Tibial artery (tissue), 4 donors: ENCODE results near the gene CEP41.

Source experiments
- DNase-seq, 2 donors: peaks; one replicate each; pipeline ENCODE4 v3.0.0-alpha.2; 2019
- H3K27ac ChIP-seq, 2 donors: fragments of 200-600 bp; sonication (generic) in 1 of 2; 1 replicate in 1 of 2; 2 replicates in 1 of 2; pipeline ENCODE4 v1.5.1; 2018 to 2019; ENCODE audit warnings: mild to moderate bottlenecking in 1 of 2
- H3K27me3 ChIP-seq, 2 donors: fragments of 200-600 bp; sonication (generic) in 1 of 2; one replicate each; pipeline versions ENCODE4 v1.5.1 to v1.6.0; 2016 to 2019
- H3K36me3 ChIP-seq, 3 donors: fragments of 200-600 bp; sonication (generic) in 2 of 3; one replicate each; pipeline ENCODE4 v1.5.1; 2016 to 2019; ENCODE audit warnings: mild to moderate bottlenecking in 2 of 3
- H3K4me1 ChIP-seq, 4 donors: fragments of 200-600 bp; sonication (generic) in 2 of 4; 1 replicate in 3 of 4; 2 replicates in 1 of 4; pipeline ENCODE4 v1.5.1; 2016 to 2019
- H3K4me3 ChIP-seq, 2 donors: fragments of 200-600 bp; sonication (generic) in 1 of 2; 1 replicate in 1 of 2; 2 replicates in 1 of 2; pipeline ENCODE4 v1.5.1; 2018 to 2019; ENCODE audit warnings: mild to moderate bottlenecking in 2 of 2
- H3K9me3 ChIP-seq, 3 donors: fragments of 200-600 bp; sonication (generic) in 1 of 3; one replicate each; pipeline ENCODE4 v1.5.1; 2016 to 2019
- intact Hi-C: fragments of 100-400 bp; cut with DNase I; formaldehyde crosslinking; loops from one replicate; pipeline ENCODE4 v1.15.0; 2023; ENCODE audit warnings: low total_unique reads
- TF ChIP-seq, protein P1 (sequence below), 2 experiments: fragments of 200-600 bp in 1 of 2; fragments of 450-650 bp in 1 of 2; IDR thresholded peaks; one replicate each; pipeline ENCODE4 v1.5.1; 2017 to 2019; ENCODE audit warnings: antibody characterized with exemption in 2 of 2, mild to moderate bottlenecking in 1 of 2, moderate library complexity in 1 of 2

CEP41 gene

DNA sequence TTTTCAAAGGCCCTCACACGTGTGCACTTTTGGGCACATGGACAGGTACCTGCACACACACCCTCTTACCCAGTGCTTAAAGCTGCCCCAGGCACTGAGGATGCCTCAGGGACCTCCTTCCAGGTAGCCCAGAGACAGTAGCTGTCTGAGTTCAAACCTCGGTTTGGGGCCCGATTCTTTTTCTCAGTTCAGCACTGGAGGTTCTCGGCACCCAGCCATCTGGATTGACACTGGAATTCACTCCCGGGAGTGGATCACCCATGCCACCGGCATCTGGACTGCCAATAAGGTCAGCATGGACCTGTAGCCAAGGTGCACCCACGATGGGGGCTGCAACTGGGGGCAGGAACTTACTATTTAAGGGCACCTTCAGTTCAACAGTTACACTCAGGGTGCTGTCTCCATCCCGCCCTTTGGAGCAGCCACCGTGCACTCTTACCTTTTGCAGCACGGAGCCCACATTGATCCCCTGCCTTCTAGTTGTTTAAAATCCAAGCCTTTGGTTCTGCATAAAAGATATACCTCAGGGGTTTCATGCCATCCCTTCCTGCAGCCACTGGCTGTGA is 78.5 kb downstream of the CEP41 start:
- TF ChIP-seq, protein P1, sequence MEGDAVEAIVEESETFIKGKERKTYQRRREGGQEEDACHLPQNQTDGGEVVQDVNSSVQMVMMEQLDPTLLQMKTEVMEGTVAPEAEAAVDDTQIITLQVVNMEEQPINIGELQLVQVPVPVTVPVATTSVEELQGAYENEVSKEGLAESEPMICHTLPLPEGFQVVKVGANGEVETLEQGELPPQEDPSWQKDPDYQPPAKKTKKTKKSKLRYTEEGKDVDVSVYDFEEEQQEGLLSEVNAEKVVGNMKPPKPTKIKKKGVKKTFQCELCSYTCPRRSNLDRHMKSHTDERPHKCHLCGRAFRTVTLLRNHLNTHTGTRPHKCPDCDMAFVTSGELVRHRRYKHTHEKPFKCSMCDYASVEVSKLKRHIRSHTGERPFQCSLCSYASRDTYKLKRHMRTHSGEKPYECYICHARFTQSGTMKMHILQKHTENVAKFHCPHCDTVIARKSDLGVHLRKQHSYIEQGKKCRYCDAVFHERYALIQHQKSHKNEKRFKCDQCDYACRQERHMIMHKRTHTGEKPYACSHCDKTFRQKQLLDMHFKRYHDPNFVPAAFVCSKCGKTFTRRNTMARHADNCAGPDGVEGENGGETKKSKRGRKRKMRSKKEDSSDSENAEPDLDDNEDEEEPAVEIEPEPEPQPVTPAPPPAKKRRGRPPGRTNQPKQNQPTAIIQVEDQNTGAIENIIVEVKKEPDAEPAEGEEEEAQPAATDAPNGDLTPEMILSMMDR (IDR thresholded peaks at IDR 0.05), result no peak
- Histone ChIP-seq H3K36me3 (no peaks in the 10 kb centered on the region), H3K4me1 (peaks cover 0 to 37% (median 18%) of the 10 kb centered on the region in 4 donors), H3K27me3 (no peaks in the 10 kb centered on the region), H3K4me3 (no peak overlapping the region), H3K27ac (no peak overlapping the region), H3K9me3 (peaks cover 0 to 7% (median 0%) of the 10 kb centered on the region in 3 donors)
- intact Hi-C loops, result no loop called here
- DNase-seq, result peak in 1 of 2 donors; percentile 57

DNA sequence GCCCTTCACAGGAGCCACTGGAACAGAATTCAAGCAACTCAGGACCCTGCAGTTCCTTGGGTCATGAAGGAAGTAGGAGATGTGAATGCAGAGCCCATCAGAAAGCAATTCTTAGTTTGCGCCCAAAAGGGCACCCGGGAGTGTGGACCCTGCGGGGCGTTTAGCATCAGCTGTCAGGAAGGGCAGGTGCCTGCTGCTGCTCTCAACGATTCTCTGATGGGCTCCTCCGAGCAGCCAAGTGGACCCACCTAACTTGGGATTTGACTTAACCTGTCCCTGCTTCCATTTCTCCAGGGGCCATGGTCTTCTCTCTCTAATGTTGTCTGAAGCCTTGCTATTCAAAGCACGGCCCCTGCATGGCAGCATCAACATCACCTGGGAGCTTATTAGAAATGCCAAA is 79.1 kb downstream of the CEP41 start:
- intact Hi-C loops, result no loop called here
- no peaks in the 10 kb centered on the region for H3K36me3 ChIP-seq
- no peaks in the 10 kb centered on the region for H3K27me3 ChIP-seq
- no peak for DNase-seq
- H3K4me3 ChIP-seq, result no peak overlapping the region
- TF ChIP-seq, protein P1 (IDR thresholded peaks at IDR 0.05), result no peak
- H3K9me3 ChIP-seq, result peaks cover 0 to 7% (median 0%) of the 10 kb centered on the region in 3 donors
- H3K4me1 ChIP-seq, result peaks cover 0 to 43% (median 23%) of the 10 kb centered on the region in 4 donors
- no peak overlapping the region for H3K27ac ChIP-seq

DNA sequence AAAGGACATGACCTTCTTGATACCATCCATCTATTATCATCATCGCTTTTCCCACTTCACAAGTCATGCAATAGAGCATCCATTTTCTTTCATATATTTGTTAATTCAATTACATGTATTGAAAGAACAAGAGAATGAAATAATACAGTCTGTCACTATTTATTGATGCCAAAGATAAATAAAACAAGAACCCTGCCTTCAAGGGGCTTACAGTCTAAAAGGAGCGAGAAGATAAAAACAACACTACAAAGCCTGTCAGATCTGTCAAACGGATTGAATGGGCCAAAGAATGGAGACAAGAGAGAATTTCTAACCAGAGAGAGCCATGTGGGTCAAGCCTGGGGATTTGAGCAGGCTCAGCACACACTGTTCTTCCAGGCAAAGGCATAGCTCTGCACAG is 80.3 kb downstream of the CEP41 start:
- Histone ChIP-seq H3K36me3 (no peaks in the 10 kb centered on the region), H3K4me3 (no peak overlapping the region), H3K27ac (no peak overlapping the region), H3K27me3 (no peaks in the 10 kb centered on the region), H3K4me1 (peaks cover 0 to 48% (median 32%) of the 10 kb centered on the region in 4 donors), H3K9me3 (peaks cover 0 to 7% (median 0%) of the 10 kb centered on the region in 3 donors)
- intact Hi-C loops, result no loop called here
- DNase-seq, result no peak
- TF ChIP-seq, protein P1 (IDR thresholded peaks at IDR 0.05), result no peak

DNA sequence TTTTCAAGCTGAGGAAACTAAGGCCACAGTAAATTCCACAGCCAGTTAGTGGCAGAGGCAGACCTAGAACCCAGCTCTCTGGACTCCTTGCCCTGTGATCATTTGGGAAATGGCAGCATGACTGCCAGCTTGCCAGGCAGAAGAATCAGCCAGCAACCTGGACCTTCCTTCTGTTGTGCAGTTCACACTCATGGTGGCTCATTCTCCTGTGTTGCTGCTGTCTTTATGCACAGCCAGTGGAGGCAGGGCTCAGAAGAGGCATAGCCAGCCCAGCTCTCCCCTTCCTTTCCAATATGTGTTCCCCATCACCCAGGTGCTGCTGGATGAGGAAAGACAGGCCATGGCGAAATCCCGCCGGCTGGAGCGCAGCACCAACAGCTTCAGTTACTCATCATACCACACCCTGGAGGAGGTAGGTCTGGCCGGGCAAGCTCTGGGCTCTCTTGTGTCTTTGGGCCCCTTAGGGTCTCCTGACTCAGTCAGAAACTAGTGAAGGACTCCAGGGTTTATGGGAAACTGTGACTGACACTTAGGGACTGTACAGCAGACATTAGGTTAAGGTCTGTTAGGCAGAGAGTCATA is 81.4 kb downstream of the CEP41 start:
- intact Hi-C loops, result no loop called here
- DNase-seq, result no peak
- Histone ChIP-seq H3K36me3 (no peaks in the 10 kb centered on the region), H3K27ac (no peak overlapping the region), H3K27me3 (no peaks in the 10 kb centered on the region), H3K9me3 (peaks cover 0 to 7% (median 0%) of the 10 kb centered on the region in 3 donors), H3K4me1 (peaks cover 0 to 42% (median 29%) of the 10 kb centered on the region in 4 donors), H3K4me3 (no peak overlapping the region)
- TF ChIP-seq, protein P1 (IDR thresholded peaks at IDR 0.05), result no peak

DNA sequence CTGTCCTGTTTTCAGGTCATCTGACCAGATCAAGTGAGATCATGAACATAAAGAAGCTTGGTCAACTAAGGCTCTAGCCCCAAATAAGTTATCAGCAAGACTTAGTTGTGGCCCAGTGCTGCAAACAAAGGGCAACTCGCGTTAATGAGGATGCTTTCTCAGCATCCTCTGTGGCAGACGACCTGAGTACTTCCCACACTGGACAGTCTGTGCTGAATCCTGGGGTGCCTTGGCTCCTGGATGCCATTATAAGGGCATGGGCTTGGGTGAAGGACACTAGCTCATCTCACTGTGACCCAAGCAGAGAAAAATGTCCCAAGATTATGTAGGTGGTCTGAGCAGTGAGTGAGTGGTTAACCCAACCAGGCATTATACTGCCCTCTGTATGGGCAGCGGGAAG is 82.3 kb downstream of the CEP41 start:
- no peaks in the 10 kb centered on the region for H3K36me3 ChIP-seq
- no peak for DNase-seq

More for the DNA sequence above, 82.3 kb downstream of the CEP41 start:
- TF ChIP-seq, protein P1 (IDR thresholded peaks at IDR 0.05), result no peak
- Histone ChIP-seq H3K4me1 (peaks cover 0 to 33% (median 26%) of the 10 kb centered on the region in 4 donors), H3K4me3 (no peak overlapping the region), H3K27ac (no peak overlapping the region), H3K9me3 (peaks cover 0 to 7% (median 0%) of the 10 kb centered on the region in 3 donors), H3K27me3 (no peaks in the 10 kb centered on the region)
- intact Hi-C loops, result no loop called here
